Endothelial cell of umbilical vein (primary cell): Measurements from ENCODE around the gene CELSR2. TPM values are rescaled to one million over a fixed set of nuclear protein-coding genes. Genes with fewer than 3 reads are reported as not detected.

ENCODE experiments used
- BruUV-seq: library from RNA; stranded (reverse); fragments of 400-500 nt; replicated peaks from 2 replicates; lab custom pipeline; 2021; lab: Mats Ljungman, UMichigan
- CTCF ChIA-PET: fragments of 300-600, 350-600 bp; sonication (Branson Sonifier 250); formaldehyde crosslinking; loops from one replicate; lab custom pipeline; 2021; ENCODE audit warnings: antibody characterized with exemption, inconsistent platforms; lab: Charles Lee
- POLR2A ChIA-PET: fragments of 300-600, 350-600 bp; sonication (Branson Sonifier 250); formaldehyde crosslinking; loops from one replicate; lab custom pipeline; 2021; ENCODE audit warnings: antibody characterized with exemption, inconsistent platforms; lab: Charles Lee
- DNase-seq: peaks from one replicate; pipeline ENCODE4 v3.0.0-alpha.2; 2011; ENCODE audit warnings: low read depth, low spot score
- FAIRE-seq: peaks from 2 replicates; lab custom pipeline; 2011; peaks lifted over from hg19 to GRCh38; lab: Jason Lieb, UNC
- H2AFZ ChIP-seq: 2 replicates; pipeline ENCODE4 v1.6.0; 2012; ENCODE audit warnings: low read depth, low read length, control low read depth, inconsistent platforms
- H3K27ac ChIP-seq: 2 replicates; pipeline ENCODE4 v1.5.1; 2011; ENCODE audit warnings: low read depth, mild to moderate bottlenecking, control low read depth, low read length, moderate library complexity; ENCODE audit not compliant: insufficient read depth
- H3K27me3 ChIP-seq, 2 experiments: 2 replicates each; pipeline versions ENCODE4 v1.6.0 to v1.6.1; 2011; ENCODE audit warnings: low read length in 2 of 2, mixed read lengths in 1 of 2; ENCODE audit not compliant: control insufficient read depth in 2 of 2, insufficient read depth in 2 of 2
- H3K36me3 ChIP-seq, 2 experiments: 2 replicates in 1 of 2; 3 replicates in 1 of 2; pipeline ENCODE4 v1.5.1; 2011; ENCODE audit warnings: low read length in 2 of 2, mild to moderate bottlenecking in 1 of 2, moderate library complexity in 1 of 2; ENCODE audit not compliant: control insufficient read depth in 2 of 2, insufficient read depth in 2 of 2; ENCODE audit errors: extremely low read depth in 1 of 2
- H3K4me1 ChIP-seq: 3 replicates; pipeline ENCODE4 v1.5.1; 2011; ENCODE audit warnings: mild to moderate bottlenecking, low read length; ENCODE audit not compliant: control insufficient read depth, insufficient read depth; ENCODE audit errors: extremely low read depth
- H3K4me2 ChIP-seq: 2 replicates; pipeline ENCODE4 v1.6.1; 2011; ENCODE audit warnings: low read length, control low read depth, mixed read lengths; ENCODE audit not compliant: insufficient read depth
- H3K4me3 ChIP-seq, 3 experiments: fragments of 200-600 bp in 1 of 3; sonication (generic), shearing (Covaris generic) in 1 of 3; replicated peaks in 1 of 3; 2 replicates each; pipeline ENCODE4 v1.5.1; 2011 to 2016; ENCODE audit warnings: control low read depth in 3 of 3, low read length in 3 of 3, mild to moderate bottlenecking in 2 of 3, inconsistent platforms in 1 of 3, low read depth in 1 of 3, moderate library complexity in 1 of 3; ENCODE audit not compliant: insufficient read depth in 1 of 3
- H3K79me2 ChIP-seq: 2 replicates; pipeline ENCODE4 v1.6.0; 2012; ENCODE audit warnings: low read length, inconsistent platforms; ENCODE audit not compliant: control insufficient read depth, insufficient read depth
- H3K9ac ChIP-seq: replicated peaks from 2 replicates; pipeline ENCODE3; 2011; ENCODE audit warnings: low read length, control low read depth; ENCODE audit not compliant: insufficient read depth; ENCODE audit errors: extremely low read depth
- H3K9me1 ChIP-seq: replicated peaks from 3 replicates; pipeline ENCODE4 v1.6.0; 2011; ENCODE audit warnings: mild to moderate bottlenecking, low read length; ENCODE audit not compliant: control insufficient read depth, insufficient read depth; ENCODE audit errors: extremely low read depth
- H3K9me3 ChIP-seq: replicated peaks from 2 replicates; pipeline ENCODE4 v1.5.1; 2012; ENCODE audit warnings: low read length, inconsistent platforms; ENCODE audit not compliant: control insufficient read depth, insufficient read depth
- H4K20me1 ChIP-seq: replicated peaks from 2 replicates; pipeline ENCODE3; 2011; ENCODE audit warnings: mild to moderate bottlenecking, low read length; ENCODE audit not compliant: control insufficient read depth, insufficient read depth; ENCODE audit errors: extremely low read depth
- EZH2 ChIP-seq: IDR thresholded peaks from 2 replicates; pipeline ENCODE4 v1.6.1; 2012; ENCODE audit warnings: borderline replicate concordance, low read depth, mild to moderate bottlenecking, moderate library complexity, low read length, inconsistent platforms; ENCODE audit not compliant: severe bottlenecking
- FOS ChIP-seq: IDR thresholded peaks from 2 replicates; pipeline ENCODE4 v1.6.1; 2011; ENCODE audit warnings: mild to moderate bottlenecking, low read length, moderate library complexity, borderline replicate concordance; ENCODE audit not compliant: insufficient read depth
- GATA2 ChIP-seq: IDR thresholded peaks from 2 replicates; pipeline ENCODE4 v1.7.0; 2011; ENCODE audit warnings: low read depth, mild to moderate bottlenecking, moderate library complexity, mixed read lengths, low read length; ENCODE audit not compliant: insufficient read length, insufficient read depth
- JUN ChIP-seq: IDR thresholded peaks from 2 replicates; pipeline ENCODE4 v1.6.1; 2011; ENCODE audit warnings: borderline replicate concordance, low read depth; ENCODE audit not compliant: insufficient read length, insufficient read depth
- MYC ChIP-seq: IDR thresholded peaks from one replicate; pipeline ENCODE4 v1.6.1; 2011; ENCODE audit warnings: mild to moderate bottlenecking, low read depth, low read length
- POLR2A ChIP-seq: IDR thresholded peaks from 2 replicates; pipeline ENCODE4 v1.6.1; 2012; ENCODE audit warnings: low read depth, mild to moderate bottlenecking, control low read depth, low read length
- POLR2AphosphoS5 ChIP-seq: IDR thresholded peaks from 2 replicates; pipeline ENCODE4 v1.6.1; 2012; ENCODE audit warnings: low read depth, mild to moderate bottlenecking, control low read depth, low read length, moderate library complexity; ENCODE audit not compliant: insufficient read depth
- dilution Hi-C: fragments of 300-500 bp; cut with MboI; formaldehyde crosslinking; loops from one replicate; pipeline ENCODE4 v1.15.0; 2019; ENCODE audit warnings: low sequenced_read_pairs; ENCODE audit not compliant: extremely low pct_ligation_motif_present
- intact Hi-C: fragments of 100-400 bp; cut with micrococcal nuclease; formaldehyde crosslinking; loops from one replicate; pipeline ENCODE4 v1.10.0; 2022
- polyA plus RNA-seq, 4 experiments: library from polyadenylated mRNA; depleted of rRNA in 3 of 4; stranded (reverse) in 3 of 4; unstranded in 1 of 4; fragments of >200 nt; gene quantifications; 2 replicates each; pipeline versions ENCODE4 v1.2.1 to v1.2.3, GENCODE V29; 2011 to 2012; ENCODE audit warnings: missing spikeins in 1 of 4
- total RNA-seq: library from RNA; stranded (reverse); gene quantifications from 2 replicates; pipeline ENCODE4 v1.2.3, GENCODE V29; 2021
- TF ChIP-seq, protein P1 (sequence below), 2 donors: IDR thresholded peaks; 1 replicate in 1 of 2; 2 replicates in 1 of 2; pipeline ENCODE4 v1.5.1; 2011; ENCODE audit warnings: low read length in 2 of 2, mild to moderate bottlenecking in 2 of 2, moderate library complexity in 2 of 2, control low read depth in 1 of 2, inconsistent platforms in 1 of 2, low read depth in 1 of 2; ENCODE audit not compliant: insufficient read depth in 1 of 2; ENCODE audit errors: extremely low read depth in 1 of 2
- TF ChIP-seq, protein P2 (sequence below): IDR thresholded peaks from 2 replicates; pipeline ENCODE4 v1.6.1; 2011; ENCODE audit not compliant: insufficient read depth, insufficient read length

The CELSR2 gene
- total and polyA plus RNA-seq, 2 donors (not counting 3 experiments of a cell fraction or from before 2014, with no cell fraction given), result 0.90 to 1.4 TPM

DNA sequence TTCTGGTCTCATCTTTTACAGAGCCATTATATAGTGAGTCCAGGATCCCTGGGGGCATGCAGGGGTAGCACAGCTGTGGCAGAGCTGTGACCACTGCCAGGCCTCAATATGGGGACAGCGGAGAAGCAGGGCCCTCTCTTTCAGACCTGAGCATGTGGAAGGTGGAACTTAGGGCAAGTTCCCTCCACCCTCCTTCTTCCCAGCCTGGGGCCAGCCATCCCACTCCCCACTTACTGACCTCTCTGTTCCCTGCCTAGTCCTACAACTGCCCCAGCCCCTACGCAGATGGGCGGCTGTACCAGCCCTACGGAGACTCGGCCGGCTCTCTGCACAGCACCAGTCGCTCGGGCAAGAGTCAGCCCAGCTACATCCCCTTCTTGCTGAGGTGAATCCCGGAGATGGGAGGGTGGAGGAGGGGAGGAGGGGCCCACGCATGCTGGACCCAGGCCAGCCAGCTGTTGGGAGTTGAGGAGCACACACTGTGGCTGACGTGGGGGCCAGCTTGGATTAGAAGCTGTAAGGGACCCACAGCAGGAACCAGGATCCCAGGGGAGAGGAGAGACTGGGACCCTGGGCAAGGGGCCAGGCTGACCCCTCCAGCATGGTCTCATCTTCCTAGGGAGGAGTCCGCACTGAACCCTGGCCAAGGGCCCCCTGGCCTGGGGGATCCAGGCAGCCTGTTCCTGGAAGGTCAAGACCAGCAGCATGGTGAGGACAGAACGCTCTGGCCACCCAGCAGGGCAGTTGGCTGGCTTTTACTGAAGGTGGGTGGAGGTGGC lies 22.9 kb downstream of the CELSR2 start:
- Histone ChIP-seq H3K4me1 (no peaks in the 10 kb centered on the region), H3K27ac (no peak overlapping the region), H3K9me1 (no peaks in the 10 kb centered on the region), H2AFZ (no peak overlapping the region), H3K27me3 (no peaks in the 10 kb centered on the region), H3K9ac (no peak overlapping the region), H3K79me2 (no peaks in the 10 kb centered on the region), H3K4me3 (no peak overlapping the region), H3K36me3 (no peaks in the 10 kb centered on the region), H3K4me2 (no peak overlapping the region), H4K20me1 (no peaks in the 10 kb centered on the region), H3K9me3 (no peaks in the 10 kb centered on the region)
- dilution Hi-C loops, result no loop called here
- POLR2A ChIA-PET, result no interaction called here
- CTCF ChIA-PET, result interaction anchor here (1.1 to 2.0 kb wide), 2 partner anchors 18 to 127 kb away, joined by 4 to 8 read pairs; no protein-coding TSS in a partner anchor
- intact Hi-C loops, result loop anchor here (10.0 kb wide), 1 partner anchor 213 kb away; the partner anchor contains the start of gene ATXN7L2
- no TSS peak for BruUV-seq
- no peak for DNase-seq
- no peak for FAIRE-seq
- TF ChIP-seq EZH2 (no peak), MYC (no peak), POLR2AphosphoS5 (no peak), JUN (no peak), FOS (no peak), POLR2A (no peak), GATA2 (no peak)
- TF ChIP-seq, protein P1, sequence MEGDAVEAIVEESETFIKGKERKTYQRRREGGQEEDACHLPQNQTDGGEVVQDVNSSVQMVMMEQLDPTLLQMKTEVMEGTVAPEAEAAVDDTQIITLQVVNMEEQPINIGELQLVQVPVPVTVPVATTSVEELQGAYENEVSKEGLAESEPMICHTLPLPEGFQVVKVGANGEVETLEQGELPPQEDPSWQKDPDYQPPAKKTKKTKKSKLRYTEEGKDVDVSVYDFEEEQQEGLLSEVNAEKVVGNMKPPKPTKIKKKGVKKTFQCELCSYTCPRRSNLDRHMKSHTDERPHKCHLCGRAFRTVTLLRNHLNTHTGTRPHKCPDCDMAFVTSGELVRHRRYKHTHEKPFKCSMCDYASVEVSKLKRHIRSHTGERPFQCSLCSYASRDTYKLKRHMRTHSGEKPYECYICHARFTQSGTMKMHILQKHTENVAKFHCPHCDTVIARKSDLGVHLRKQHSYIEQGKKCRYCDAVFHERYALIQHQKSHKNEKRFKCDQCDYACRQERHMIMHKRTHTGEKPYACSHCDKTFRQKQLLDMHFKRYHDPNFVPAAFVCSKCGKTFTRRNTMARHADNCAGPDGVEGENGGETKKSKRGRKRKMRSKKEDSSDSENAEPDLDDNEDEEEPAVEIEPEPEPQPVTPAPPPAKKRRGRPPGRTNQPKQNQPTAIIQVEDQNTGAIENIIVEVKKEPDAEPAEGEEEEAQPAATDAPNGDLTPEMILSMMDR (IDR thresholded peaks at IDR 0.05; ENCODE audit: extremely low read depth in 1 of 2, insufficient read depth in 1 of 2, low read depth in 1 of 2, low read length in 2 of 2), result no peak
- TF ChIP-seq, protein P2, sequence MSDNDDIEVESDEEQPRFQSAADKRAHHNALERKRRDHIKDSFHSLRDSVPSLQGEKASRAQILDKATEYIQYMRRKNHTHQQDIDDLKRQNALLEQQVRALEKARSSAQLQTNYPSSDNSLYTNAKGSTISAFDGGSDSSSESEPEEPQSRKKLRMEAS, result no peak
